ENCODE data around the gene PPP2R2C.

The PPP2R2C gene

DNA sequence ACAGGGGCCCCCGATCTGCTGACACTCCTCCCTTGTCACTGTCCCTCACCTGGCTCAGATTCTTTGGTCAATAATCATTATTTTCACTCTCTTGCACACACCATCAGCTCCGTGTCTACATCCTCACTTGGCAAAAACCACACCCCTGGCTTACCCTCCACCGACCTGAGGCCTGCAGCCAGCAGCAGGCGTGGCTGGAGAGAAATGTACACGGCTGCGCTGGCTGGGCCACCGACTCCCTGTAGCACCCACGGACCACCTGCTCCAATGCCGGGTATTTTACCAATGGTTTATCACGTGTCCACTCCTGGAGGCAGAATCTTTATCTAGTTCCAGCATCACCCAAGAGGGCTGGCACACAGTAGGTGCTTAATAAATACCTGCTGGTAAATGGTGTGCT is 104.3 kb downstream of the PPP2R2C start:
- in situ Hi-C loops (cut with MboI; ENCODE audit: low sequenced_read_pairs) = no loop called here

DNA sequence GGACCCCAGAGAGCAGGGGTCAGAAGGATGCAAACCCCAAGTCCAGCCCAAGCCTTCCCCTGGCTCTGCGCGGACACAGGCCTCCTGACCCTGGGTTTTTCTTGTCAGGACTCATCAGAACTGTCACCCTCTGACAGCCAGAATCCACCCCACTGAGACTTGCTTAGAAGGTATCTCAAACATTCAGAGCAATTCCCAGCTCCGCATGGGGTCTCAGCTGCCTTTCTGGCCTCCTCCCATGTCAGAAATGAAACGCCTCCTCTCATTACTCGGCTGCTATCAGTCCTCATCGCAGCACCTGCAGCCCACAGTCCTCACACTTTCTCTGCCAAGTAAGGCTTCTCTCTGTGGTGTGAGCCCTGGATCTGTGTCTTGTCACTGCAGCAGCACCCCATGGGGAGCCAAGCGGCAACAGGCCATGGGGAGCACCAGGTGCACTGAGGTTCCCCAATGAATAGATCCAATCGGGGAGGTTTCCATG is 105.0 kb downstream of the PPP2R2C start:
- in situ Hi-C loops (cut with MboI; ENCODE audit: low sequenced_read_pairs) = no loop called here

DNA sequence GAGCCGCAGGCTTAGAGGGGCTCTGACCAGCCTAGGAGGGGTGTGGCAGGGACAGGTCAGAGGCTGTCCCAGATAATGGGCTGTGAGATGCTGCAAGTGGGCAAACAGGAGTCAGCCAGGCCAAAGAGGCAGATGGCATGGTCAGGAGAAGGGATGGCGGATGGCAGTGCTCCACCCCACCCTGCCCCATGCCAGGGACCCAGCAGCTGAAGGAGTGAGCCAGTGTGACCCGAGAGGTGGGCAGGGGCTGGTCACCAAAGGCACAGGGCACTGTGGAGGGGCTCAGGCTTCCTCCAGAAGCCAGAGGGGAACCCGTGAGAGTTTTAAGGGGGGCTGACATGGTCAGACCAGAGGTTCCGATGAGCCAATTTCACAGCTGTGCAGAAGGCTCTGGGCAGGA is 105.8 kb downstream of the PPP2R2C start:
- in situ Hi-C loops (cut with MboI; ENCODE audit: low sequenced_read_pairs) = no loop called here

DNA sequence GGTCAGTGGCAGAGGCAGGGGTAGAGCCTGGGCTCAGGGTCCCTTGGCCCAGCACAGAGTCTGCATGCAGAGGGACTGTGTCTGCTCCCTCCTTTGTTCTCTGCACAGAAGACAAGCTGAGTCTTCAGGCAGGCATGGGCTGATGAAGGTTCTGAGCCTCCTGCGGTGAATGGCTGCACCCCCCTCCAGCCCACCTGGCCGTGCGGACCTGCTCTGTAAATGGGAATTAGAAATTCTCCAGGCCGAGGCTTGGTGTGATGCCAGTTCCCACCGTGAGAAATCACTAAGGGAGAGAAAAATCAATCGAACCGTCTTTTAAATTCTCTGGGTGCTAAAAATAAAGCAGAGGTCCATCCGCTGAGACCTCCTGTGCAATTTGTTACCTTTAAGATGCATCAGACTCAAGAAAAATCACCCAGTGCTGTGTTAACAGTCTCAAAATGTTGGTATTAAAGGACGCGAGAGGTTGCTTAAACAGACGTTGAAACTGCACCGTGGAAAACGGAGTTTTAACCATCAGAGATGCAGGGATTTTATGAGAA is 106.8 kb downstream of the PPP2R2C start:
- in situ Hi-C loops (cut with MboI; ENCODE audit: low sequenced_read_pairs) = no loop called here

DNA sequence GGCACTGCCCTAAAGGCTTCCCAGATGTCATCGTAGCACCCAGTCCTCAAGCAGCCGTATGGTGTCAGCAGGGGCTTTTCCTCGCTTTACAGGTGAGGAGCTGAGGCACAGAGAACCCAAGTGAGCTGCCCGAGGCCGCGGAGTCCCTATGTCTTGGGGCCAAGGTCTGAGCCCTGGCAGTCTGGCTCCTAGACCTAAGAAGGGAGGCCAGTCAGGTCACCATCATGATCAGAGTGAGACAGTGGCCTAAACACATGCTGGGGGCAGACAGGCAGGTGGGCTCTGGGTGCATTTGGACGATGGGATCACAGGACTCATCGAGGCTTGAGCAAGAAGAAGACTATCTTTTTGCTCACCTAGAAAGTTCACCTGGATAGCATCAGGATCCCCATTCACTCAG is 107.8 kb downstream of the PPP2R2C start:
- in situ Hi-C loops (cut with MboI; ENCODE audit: low sequenced_read_pairs) = no loop called here

DNA sequence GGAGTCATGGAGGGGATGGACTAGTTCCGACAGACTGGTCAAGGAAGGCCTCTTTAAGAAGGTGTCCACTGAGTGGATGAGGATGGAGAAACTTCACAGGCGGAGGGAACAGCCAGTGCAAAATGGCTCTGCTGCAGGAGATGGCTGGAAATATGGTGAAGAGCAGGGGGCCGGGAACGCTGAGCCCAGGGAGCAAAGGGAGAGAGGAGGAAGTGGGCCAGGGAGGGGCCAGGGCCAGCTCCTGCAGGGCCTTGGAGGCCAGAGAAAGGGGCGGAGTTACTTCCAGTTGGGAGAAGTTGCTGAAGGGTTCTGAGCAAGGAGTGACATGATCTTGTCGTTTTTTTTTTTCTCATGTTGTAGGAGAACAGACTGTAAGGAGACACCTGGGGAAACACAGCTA is 108.3 kb downstream of the PPP2R2C start:
- in situ Hi-C loops (cut with MboI; ENCODE audit: low sequenced_read_pairs) = no loop called here

DNA sequence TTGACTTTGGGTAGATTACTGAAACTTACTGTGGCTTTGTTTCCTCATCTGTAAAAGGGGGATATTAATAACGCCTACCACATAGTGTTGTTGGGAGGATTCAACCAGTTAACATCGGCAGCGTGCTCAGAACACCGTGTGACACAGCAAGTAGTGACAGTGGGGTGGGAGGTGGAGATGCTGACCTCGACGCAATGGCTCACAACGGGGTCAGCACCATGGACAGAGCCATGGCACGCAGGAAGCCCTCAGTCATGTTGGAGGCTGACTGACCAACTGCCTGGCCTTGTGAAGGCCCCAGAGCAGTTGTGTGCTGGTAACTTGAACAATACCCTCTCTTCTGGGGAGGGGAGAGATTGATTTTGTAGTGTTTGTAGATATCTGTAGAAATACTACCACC is 109.5 kb downstream of the PPP2R2C start:
- in situ Hi-C loops (cut with MboI; ENCODE audit: low sequenced_read_pairs) = no loop called here

DNA sequence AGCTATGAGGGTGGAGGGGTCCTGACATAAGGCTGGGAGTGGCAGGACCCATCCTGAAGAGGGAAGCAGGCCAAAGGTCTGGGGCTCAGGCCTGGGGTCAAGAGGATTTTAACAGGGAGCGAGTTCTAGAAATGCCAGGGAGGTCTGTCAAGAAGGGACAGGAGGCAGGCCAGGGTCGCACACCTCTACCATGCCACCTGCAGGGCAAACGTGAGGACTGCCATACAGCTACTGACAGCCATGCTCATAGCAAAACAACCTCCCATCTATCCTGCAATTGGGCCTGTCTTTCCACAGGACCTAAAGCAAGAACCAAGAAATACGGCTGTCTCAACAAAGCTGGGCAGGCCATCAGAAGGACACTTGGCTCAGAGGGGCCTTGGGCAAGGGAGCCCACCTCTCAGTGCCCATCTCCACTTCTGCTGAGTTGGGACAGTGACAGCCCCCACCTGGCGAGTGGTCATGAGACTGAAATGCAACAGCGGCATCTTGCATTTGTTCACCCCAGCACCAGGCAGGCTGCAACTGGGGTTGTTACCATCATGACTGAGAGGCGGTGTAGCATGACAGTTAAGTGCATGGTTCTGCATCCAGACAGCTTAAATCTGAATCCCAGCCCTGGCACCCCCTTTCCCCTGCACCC is 110.0 kb downstream of the PPP2R2C start:
- in situ Hi-C loops (cut with MboI; ENCODE audit: low sequenced_read_pairs) = no loop called here

DNA sequence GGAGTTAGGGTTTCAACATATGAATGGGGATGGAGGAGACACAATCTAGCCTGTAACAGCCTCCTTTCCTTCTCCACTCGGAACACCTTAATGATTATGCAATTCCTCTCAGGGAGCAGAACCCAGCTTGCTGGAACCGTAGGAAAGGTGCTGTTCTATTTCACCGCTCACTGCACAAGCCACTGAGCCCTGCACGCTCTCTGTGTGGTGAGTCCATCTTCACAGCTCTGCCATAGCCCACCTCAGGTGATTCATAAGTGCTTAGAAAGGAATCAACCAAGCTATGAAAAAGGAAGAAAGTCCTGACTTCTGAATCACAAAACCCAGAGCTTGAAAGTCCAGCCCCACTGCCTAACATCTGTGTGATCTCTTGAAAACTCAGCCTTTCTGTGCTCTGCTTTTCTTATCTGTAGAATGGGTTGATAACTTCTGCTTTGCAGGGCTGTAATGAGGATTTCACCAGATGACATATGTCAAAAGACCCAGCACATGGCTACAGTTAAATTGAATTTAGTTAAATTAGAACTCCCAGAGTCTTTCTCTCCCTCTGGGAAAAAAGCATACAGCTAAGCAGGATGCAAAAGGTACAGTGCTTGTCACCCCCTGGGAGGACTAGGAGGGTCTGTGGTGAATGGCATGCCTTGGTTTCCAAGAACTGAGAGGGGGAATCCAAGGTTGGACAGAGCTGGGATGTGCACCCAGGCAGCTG is 111.2 kb downstream of the PPP2R2C start:
- in situ Hi-C loops (cut with MboI; ENCODE audit: low sequenced_read_pairs) = no loop called here

DNA sequence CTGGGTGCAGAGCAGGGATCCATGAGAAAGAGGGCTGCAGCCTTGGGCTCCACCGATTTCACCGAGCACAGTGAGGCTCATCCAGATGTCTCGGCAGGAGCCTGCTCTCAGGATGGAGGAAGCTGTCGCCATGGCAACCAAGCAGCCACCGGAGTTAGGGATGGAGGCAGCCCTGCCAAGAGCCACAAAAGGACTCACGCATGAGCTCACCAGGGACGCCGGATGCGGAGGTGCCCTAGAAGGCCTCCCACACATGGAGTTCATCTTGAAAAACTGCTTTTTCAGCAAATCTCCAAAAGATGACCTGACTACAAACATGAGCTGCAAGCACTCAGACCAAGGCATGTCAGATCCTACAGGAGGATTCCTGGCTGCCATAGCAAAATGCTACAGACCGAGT is 112.0 kb downstream of the PPP2R2C start:
- in situ Hi-C loops (cut with MboI; ENCODE audit: low sequenced_read_pairs) = no loop called here

DNA sequence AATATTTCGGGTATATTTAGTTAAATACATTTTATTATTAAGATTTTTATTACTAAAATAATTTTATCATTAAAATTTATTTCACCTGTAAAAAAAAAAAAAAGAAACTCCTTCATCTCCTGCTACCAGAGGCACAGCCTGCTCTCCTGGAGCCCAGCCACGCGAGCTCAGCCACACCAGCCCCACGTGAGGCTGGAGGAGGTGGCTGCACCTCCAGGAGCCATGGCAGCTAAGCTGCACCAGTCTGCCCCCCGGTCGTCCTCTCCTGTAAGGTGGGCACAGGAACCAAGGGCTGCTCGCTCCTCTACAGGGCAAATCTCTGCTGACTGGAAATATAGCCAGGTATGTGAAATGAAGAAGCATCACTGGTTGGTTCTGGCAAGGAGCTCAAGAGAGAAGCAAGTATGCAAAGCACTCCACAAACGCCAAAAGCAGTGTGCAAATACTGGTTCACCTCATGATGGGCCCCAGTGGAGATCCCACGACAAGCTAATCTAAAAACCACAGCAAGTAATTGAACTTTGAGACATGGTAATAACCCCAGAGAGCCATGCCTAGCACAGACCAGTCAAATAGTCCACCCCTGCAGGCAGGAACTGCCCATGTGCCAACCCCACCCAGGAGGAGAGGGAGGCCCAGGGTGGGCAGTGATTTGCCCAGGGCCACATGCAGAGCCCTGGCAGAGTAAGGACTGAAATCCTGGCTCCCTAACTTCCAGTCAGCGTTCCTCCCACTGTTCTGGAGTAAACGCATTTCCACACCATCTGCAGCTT is 112.7 kb downstream of the PPP2R2C start:
- in situ Hi-C loops (cut with MboI; ENCODE audit: low sequenced_read_pairs) = no loop called here

DNA sequence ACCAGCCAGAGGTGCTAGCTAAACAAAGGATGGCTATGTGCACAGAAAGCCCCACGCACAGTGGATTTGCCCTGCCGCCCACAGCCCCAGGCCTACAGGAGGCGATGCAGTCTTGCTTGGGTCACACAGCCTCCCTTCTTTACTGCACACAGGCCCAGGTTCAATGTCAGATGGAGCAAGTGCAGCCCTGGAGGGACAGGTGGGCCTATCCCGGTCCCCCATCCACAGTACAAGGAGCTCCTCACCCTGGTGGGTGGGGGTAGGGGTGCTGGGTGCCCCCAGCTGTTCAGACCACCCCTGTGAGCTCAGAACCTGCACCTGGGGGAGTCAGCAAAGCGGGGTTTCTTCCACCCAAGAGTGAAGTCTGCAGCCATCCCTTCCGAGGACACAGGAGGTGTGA is 114.9 kb downstream of the PPP2R2C start:
- in situ Hi-C loops (cut with MboI; ENCODE audit: low sequenced_read_pairs) = no loop called here

DNA sequence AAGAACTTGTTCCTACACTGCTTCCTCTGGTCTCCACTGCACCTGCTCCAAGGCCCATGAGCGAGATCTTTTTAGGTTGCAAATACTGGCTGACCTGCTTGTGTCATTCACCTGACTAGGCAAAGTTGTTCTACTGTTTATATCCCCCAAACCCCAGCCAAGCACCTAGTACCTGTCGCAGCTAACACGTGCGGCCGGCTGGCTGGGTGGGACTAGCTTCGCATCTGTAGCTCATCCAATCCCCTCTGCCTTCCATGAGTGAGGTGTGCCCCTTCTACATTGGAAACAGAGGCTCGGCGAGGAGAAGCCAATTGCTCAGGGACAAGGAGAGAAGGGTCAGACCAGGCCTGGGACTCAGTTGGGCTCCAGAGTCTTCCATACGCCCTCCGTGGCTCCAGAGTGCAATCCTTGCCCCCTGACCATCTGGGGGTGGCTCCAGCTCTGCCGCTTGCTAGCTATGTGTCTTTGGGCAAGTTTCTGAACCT is 116.3 kb downstream of the PPP2R2C start:
- in situ Hi-C loops (cut with MboI; ENCODE audit: low sequenced_read_pairs) = no loop called here

DNA sequence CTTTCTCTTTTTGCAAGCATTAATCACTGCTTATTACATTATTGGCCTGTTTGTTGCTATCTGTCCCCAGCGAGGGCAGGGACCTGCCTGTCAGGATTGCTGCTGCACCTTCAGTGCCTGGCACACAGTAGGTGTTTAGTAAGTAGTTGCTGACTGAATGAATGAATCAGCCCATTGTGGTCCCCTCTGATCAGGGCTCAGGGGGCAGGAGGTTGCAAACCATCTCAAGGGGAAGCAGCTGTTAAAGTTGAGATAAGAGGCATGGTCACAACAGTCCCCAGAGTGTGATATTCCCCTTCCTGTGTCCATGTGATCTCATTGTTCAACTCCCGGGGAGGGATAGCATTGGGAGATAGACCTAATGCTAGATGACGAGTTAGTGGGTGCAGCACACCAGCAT is 117.4 kb downstream of the PPP2R2C start:
- in situ Hi-C loops (cut with MboI; ENCODE audit: low sequenced_read_pairs) = no loop called here

DNA sequence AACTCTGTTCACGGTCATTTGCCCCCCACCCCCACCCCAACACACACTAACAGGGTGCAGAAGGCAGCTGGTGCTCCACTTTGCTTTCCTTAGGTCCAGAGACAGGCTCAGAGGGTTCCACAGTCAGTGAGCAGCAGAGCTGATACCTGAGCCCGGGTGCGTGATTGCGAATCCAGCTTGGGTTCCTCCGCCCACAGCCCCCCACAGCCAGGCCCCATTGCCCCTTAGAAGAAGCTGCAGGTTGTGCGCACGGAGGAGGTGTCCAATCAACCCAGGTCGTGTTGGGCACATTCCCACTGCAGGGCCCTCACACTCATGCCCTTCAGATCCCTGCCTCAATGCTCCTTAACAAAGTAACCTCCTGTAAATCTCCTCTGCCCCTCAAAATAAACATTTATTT is 117.8 kb downstream of the PPP2R2C start:
- in situ Hi-C loops (cut with MboI; ENCODE audit: low sequenced_read_pairs) = no loop called here

DNA sequence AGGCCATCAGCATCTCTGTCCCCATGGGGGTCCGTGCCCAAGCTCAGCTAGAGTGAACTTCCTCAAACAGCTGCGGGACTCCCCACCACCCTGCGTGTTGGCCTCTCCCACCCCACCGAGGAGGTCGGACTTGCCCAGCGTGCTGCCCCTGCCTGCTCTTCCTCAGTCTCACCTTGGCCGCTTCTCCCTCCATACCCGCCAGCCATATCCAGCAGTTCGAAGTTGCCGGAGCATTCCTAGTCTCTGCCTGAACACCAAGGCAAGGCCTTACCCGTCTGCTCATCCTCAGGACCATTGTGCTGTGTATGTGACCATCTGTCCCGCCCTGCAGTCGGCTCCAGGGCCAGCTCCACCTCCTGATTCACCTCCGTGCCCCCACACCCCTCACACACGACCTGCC is 118.3 kb downstream of the PPP2R2C start:
- in situ Hi-C loops (cut with MboI; ENCODE audit: low sequenced_read_pairs) = no loop called here

DNA sequence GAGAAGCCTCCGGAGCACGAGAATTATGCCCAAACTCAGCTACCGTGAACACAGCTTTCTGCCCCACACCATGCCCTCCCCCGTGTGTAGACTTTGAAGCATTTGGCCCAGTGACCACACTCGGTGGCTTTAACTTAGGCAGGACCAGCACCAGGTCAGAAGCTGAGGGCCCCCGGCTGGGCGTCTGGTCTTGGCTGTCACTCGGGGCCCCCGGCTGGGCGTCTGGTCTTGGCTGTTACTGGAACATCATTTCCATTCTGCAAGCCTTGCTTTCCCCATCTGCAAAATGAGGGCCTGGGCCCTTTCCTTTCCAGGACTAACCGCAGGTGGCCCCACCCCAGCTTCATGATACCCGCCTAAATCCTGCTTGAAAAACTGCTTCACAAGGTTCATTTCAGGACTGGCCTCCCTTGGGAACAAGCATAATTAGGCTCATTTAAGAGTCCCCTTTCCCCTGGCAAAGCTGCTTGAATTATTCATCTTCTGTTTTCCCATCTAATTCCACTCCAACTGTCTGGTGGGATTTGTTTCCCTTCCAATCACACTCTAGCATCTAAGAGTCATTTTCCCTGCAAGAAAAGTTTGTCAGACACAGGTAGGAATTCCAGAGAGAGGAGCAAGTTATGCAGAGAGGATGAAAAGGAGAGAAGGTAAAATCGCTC is 120.3 kb downstream of the PPP2R2C start:
- in situ Hi-C loops (cut with MboI; ENCODE audit: low sequenced_read_pairs) = no loop called here

DNA sequence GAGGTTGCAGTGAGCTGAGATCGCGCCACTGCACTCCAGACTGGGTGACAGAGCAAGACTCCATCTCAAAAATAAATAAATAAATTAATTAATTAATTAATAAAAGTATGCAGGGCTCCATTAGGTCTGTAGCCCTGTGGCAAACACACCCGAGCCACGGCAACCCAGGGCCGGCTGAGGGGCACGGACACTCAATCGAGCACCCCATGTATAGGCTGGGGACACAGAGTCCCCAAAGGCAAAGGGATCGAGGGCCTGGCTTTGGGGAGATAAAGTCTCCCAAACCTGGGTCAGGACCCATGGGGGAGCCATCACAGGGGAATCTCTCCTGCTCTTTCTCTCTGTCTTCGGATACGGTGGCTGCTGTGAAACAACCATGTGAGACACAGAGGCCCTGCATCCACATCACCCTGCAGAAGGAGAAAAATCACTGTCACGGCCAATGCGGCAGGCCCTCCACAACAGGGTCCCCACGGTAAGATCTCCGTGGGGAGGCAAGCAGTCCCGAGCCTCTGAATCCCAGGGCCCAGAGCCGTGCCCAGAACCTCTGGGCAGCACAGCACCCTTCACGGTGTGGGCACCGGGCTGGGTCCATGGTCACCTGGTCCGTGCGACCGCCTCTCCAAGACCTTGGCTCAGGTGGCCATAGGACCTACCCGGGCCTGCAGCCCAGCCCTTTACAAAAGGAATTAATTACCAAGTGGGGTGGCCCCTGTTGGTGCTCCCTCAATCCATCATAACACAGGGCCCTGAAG is 121.0 kb downstream of the PPP2R2C start:
- in situ Hi-C loops (cut with MboI; ENCODE audit: low sequenced_read_pairs) = no loop called here

DNA sequence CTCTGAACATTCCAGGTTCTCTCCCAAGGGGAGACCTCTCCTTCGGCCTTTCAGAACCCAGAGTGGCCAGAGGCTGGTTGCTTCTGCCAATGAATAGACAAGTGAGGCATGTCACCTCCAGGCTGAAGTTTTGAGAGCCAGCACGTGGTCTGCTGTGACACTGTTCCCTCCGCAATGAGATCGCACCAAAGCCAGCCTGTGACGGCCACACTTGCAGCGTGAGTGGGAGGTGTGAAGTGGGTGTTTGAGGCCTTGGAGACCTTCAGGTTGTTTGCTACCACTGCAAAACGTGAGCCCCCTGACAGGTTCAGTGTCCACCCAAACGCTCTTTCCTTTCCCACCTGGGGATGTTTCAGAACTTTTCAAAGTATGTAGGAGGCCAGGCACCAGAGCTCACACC is 121.8 kb downstream of the PPP2R2C start:
- in situ Hi-C loops (cut with MboI; ENCODE audit: low sequenced_read_pairs) = no loop called here

DNA sequence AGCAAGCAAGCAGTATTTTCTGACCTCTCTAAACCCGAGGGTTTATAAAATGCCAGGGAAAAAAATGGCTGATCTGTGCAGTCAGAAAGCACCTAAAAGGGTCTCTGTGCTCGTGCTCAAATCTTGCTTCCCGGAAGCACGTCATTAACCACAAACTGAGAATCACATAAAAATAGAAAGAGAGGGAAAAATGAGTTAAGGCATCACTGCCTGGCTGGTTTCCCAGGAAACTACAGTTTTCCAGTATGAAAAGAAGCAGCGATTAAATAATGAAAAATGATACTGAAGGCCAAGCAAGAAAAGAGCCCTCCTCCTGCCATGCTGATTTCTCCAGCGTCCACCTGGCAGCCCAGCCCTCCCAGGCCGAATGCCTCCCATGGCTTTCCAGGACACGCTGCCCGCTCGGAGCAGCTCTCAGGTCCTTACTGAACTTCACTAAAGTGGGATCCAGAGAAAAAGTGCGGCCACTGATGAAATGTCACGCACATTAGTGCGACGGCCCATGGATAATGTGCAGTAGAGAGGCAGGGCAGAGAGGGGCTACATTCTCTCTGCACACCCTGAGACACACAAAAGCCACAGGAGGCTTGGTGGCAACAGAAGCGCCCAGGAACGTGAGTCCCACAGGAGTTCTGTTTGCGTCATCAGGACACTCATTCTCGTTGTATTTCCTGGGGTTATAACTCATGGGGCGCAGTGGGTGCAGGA is 122.4 kb downstream of the PPP2R2C start:
- in situ Hi-C loops (cut with MboI; ENCODE audit: low sequenced_read_pairs) = no loop called here

Measured in hTERT RPE-1 (cell line).